GM12878 (cell line): ENCODE results near the gene GPC5.

ENCODE experiments used
- CBX3 ChIP-seq: fragments of 200-600 bp; sonication (generic); IDR thresholded peaks from 2 replicates; pipeline ENCODE4 v1.6.1; 2016; ENCODE audit warnings: low read depth, borderline replicate concordance
- CTCF ChIP-seq, 3 experiments: IDR thresholded peaks in 2 of 3; conservative IDR thresholded peaks in 1 of 3; 2 replicates each; pipeline ENCODE4 v1.5.1; 2011; ENCODE audit warnings: low read depth in 3 of 3, low read length in 3 of 3, mild to moderate bottlenecking in 3 of 3, control low read depth in 2 of 3, moderate library complexity in 2 of 3, inconsistent platforms in 1 of 3, mixed read lengths in 1 of 3; ENCODE audit not compliant: control insufficient read depth in 2 of 3, insufficient read depth in 1 of 3; ENCODE audit errors: extremely low read depth in 1 of 3
- DPF2 ChIP-seq: fragments of 450-650 bp; IDR thresholded peaks from 2 replicates; pipeline ENCODE4 v1.6.1; 2017; ENCODE audit warnings: mild to moderate bottlenecking
- EED ChIP-seq: sonication (generic); IDR thresholded peaks from 2 replicates; pipeline ENCODE4 v1.6.1; 2016; ENCODE audit warnings: antibody characterized with exemption, low read depth
- NFYB ChIP-seq: IDR thresholded peaks from 2 replicates; pipeline ENCODE4 v1.6.1; 2011; ENCODE audit warnings: low read depth, mild to moderate bottlenecking, low read length, improper control_type of control experiment, moderate library complexity; ENCODE audit not compliant: insufficient read depth
- PKNOX1 ChIP-seq: fragments of 450-650 bp; IDR thresholded peaks from 2 replicates; pipeline ENCODE4 v1.6.1; 2016; ENCODE audit warnings: mild to moderate bottlenecking
- RB1 ChIP-seq: fragments of 450-650 bp; formaldehyde crosslinking; IDR thresholded peaks from 2 replicates; pipeline ENCODE4 v1.6.1; 2017; ENCODE audit warnings: mild to moderate bottlenecking, borderline replicate concordance
- REST ChIP-seq: IDR thresholded peaks from 2 replicates; pipeline ENCODE4 v1.6.1; 2012; ENCODE audit warnings: mild to moderate bottlenecking, low read depth, low read length
- ZBTB33 ChIP-seq: fragments of 450-650 bp; IDR thresholded peaks from 2 replicates; pipeline ENCODE4 v1.6.1; 2017; ENCODE audit warnings: mild to moderate bottlenecking

- TF ChIP-seq EED = no peak
- TF ChIP-seq RB1 = no peak
- no peak for TF ChIP-seq PKNOX1
- TF ChIP-seq CTCF (IDR thresholded peaks at IDR 0.05 in 2 of 3, conservative IDR thresholded peaks at IDR 0.05 in 1 of 3; ENCODE audit: control insufficient read depth in 2 of 3, extremely low read depth in 1 of 3, insufficient read depth in 1 of 3, low read depth in 3 of 3, low read length in 3 of 3) = no peak
- TF ChIP-seq NFYB = no peak
- no peak for TF ChIP-seq ZBTB33
- no peak for TF ChIP-seq REST
- no peak for TF ChIP-seq CBX3
- no peak for TF ChIP-seq DPF2
Observed at GRCh38 chr13:92609376-92609775, 1211.0 kb downstream of the GPC5 start.
